H9 (cell line): ENCODE measurements around the gene NEK7. TPM values are rescaled to one million over a fixed set of nuclear protein-coding genes. Genes with fewer than 3 reads are reported as not detected.

Experiments
- DNase-seq: peaks from one replicate; pipeline ENCODE4 v3.0.0-alpha.2; 2017
- H2AFZ ChIP-seq: one replicate; pipeline ENCODE4 v1.6.1; 2013; ENCODE audit warnings: mild to moderate bottlenecking, low read length, control low read depth, moderate library complexity
- H2AK5ac ChIP-seq: 2 replicates; pipeline ENCODE4 v1.6.1; 2013; ENCODE audit warnings: low read length, control low read depth, mixed read lengths; ENCODE audit not compliant: insufficient read length
- H2BK120ac ChIP-seq: one replicate; pipeline ENCODE4 v1.6.1; 2013; ENCODE audit warnings: low read depth, mild to moderate bottlenecking, low read length, control low read depth, inconsistent platforms; ENCODE audit not compliant: poor library complexity, severe bottlenecking
- H2BK12ac ChIP-seq: 2 replicates; pipeline ENCODE4 v1.6.1; 2013; ENCODE audit warnings: low read length, control low read depth, mixed read lengths, low read depth; ENCODE audit not compliant: insufficient read length
- H2BK15ac ChIP-seq: 2 replicates; pipeline ENCODE4 v1.6.1; 2013; ENCODE audit warnings: low read depth, low read length, control low read depth
- H2BK20ac ChIP-seq: one replicate; pipeline ENCODE4 v1.6.1; 2013; ENCODE audit warnings: low read depth, mild to moderate bottlenecking, low read length, control low read depth, inconsistent platforms; ENCODE audit not compliant: poor library complexity, severe bottlenecking
- H2BK5ac ChIP-seq: 2 replicates; pipeline ENCODE4 v1.6.1; 2013; ENCODE audit warnings: low read length, control low read depth, mixed read lengths; ENCODE audit not compliant: insufficient read length
- H3K14ac ChIP-seq: 2 replicates; pipeline ENCODE4 v1.6.1; 2013; ENCODE audit warnings: low read length, control low read depth; ENCODE audit not compliant: insufficient read depth
- H3K18ac ChIP-seq: 2 replicates; pipeline ENCODE4 v1.6.1; 2013; ENCODE audit warnings: low read depth, mild to moderate bottlenecking, mixed read lengths, low read length, control low read depth; ENCODE audit not compliant: insufficient read length
- H3K23ac ChIP-seq: 2 replicates; pipeline ENCODE4 v1.6.1; 2013; ENCODE audit warnings: low read length, control low read depth, mixed read lengths, low read depth; ENCODE audit not compliant: insufficient read length
- H3K23me2 ChIP-seq: 2 replicates; pipeline ENCODE4 v1.6.1; 2013; ENCODE audit warnings: low read depth, mild to moderate bottlenecking, mixed read lengths, low read length, control low read depth; ENCODE audit not compliant: insufficient read length, poor library complexity, severe bottlenecking
- H3K27ac ChIP-seq: 2 replicates; pipeline ENCODE4 v1.5.1; 2013; ENCODE audit warnings: low read length, control low read depth, mixed read lengths, low read depth; ENCODE audit not compliant: insufficient read length
- H3K27me3 ChIP-seq: 2 replicates; pipeline ENCODE4 v1.6.1; 2013; ENCODE audit warnings: low read length, control low read depth, inconsistent platforms; ENCODE audit not compliant: insufficient read depth
- H3K4ac ChIP-seq: 2 replicates; pipeline ENCODE4 v1.6.1; 2013; ENCODE audit warnings: low read depth, mild to moderate bottlenecking, control low read depth, inconsistent platforms, low read length, moderate library complexity
- H3K4me1 ChIP-seq: 2 replicates; pipeline ENCODE4 v1.6.1; 2013; ENCODE audit warnings: low read length, control low read depth, inconsistent platforms; ENCODE audit not compliant: insufficient read depth
- H3K4me2 ChIP-seq: 2 replicates; pipeline ENCODE4 v1.6.1; 2013; ENCODE audit warnings: low read length, control low read depth, mixed read lengths; ENCODE audit not compliant: insufficient read length, insufficient read depth
- H3K56ac ChIP-seq: 2 replicates; pipeline ENCODE4 v1.6.1; 2013; ENCODE audit warnings: low read depth, mild to moderate bottlenecking, mixed read lengths, low read length, control low read depth; ENCODE audit not compliant: insufficient read length
- H3K79me1 ChIP-seq: 2 replicates; pipeline ENCODE4 v1.6.1; 2013; ENCODE audit warnings: low read depth, mild to moderate bottlenecking, moderate library complexity, low read length, control low read depth, inconsistent platforms; ENCODE audit not compliant: insufficient read depth, poor library complexity, severe bottlenecking
- H3K79me2 ChIP-seq: 2 replicates; pipeline ENCODE4 v1.6.1; 2013; ENCODE audit warnings: low read length, control low read depth, inconsistent platforms; ENCODE audit not compliant: insufficient read depth
- H3K9ac ChIP-seq: 2 replicates; pipeline ENCODE4 v1.6.1; 2013; ENCODE audit warnings: low read length, control low read depth, mixed read lengths; ENCODE audit not compliant: insufficient read length; ENCODE audit errors: extremely low read depth
- H3K9me3 ChIP-seq: one replicate; pipeline ENCODE4 v1.6.1; 2013; ENCODE audit warnings: low read depth, low read length, inconsistent platforms; ENCODE audit not compliant: control insufficient read depth
- H3T11ph ChIP-seq: one replicate; pipeline ENCODE4 v1.6.1; 2013; ENCODE audit warnings: mild to moderate bottlenecking, low read length, control low read depth, inconsistent platforms
- H4K20me1 ChIP-seq: one replicate; pipeline ENCODE4 v1.6.1; 2013; ENCODE audit not compliant: control insufficient read depth, insufficient read length, insufficient read depth
- H4K5ac ChIP-seq: 2 replicates; pipeline ENCODE4 v1.6.1; 2013; ENCODE audit warnings: low read depth, mild to moderate bottlenecking, mixed read lengths, low read length, control low read depth; ENCODE audit not compliant: insufficient read length
- H4K8ac ChIP-seq: replicated peaks from 2 replicates; pipeline ENCODE4 v1.6.1; 2013; ENCODE audit warnings: low read length, control low read depth, mixed read lengths, low read depth; ENCODE audit not compliant: insufficient read length
- H4K91ac ChIP-seq: 2 replicates; pipeline ENCODE4 v1.6.1; 2013; ENCODE audit warnings: low read depth, mild to moderate bottlenecking, moderate library complexity, mixed read lengths, low read length, control low read depth; ENCODE audit not compliant: insufficient read length
- H3K27ac Mint-ChIP-seq, 3 experiments: 2 replicates in 2 of 3; 3 replicates in 1 of 3; pipeline ENCODE4 v1.8.0; 2020 to 2021; ENCODE audit warnings: mixed read lengths in 3 of 3, mild to moderate bottlenecking in 1 of 3, moderate library complexity in 1 of 3
- H3K27me3 Mint-ChIP-seq: 2 replicates; pipeline ENCODE4 v1.8.0; 2021; ENCODE audit warnings: low read depth, mild to moderate bottlenecking, moderate library complexity, mixed read lengths
- H3K36me3 Mint-ChIP-seq, 3 experiments: 2 replicates in 2 of 3; 3 replicates in 1 of 3; pipeline ENCODE4 v1.8.0; 2020 to 2021; ENCODE audit warnings: low read depth in 3 of 3, mixed read lengths in 3 of 3; ENCODE audit not compliant: insufficient read depth in 1 of 3
- H3K4me1 Mint-ChIP-seq, 2 experiments: 2 replicates each; pipeline ENCODE4 v1.8.0; 2020; ENCODE audit warnings: mixed read lengths in 2 of 2
- H3K4me3 Mint-ChIP-seq, 2 experiments: 2 replicates in 1 of 2; 3 replicates in 1 of 2; pipeline ENCODE4 v1.8.0; 2020 to 2021; ENCODE audit warnings: mild to moderate bottlenecking in 2 of 2, mixed read lengths in 2 of 2, moderate library complexity in 1 of 2
- H3K9me3 Mint-ChIP-seq, 2 experiments: 2 replicates in 1 of 2; 3 replicates in 1 of 2; pipeline ENCODE4 v1.8.0; 2020; ENCODE audit warnings: mild to moderate bottlenecking in 2 of 2, mixed read lengths in 2 of 2, moderate library complexity in 1 of 2
- CTCF ChIP-seq: fragments of 200-600 bp; sonication (generic); conservative IDR thresholded peaks from 3 replicates; pipeline ENCODE4 v1.8.0; 2021; ENCODE audit warnings: antibody characterized with exemption, mild to moderate bottlenecking
- WGBS: extraction: QIAGEN DNeasy Blood & Tissue Kit; methylation state at CpG from one replicate; pipeline ENCODE4 v1.1.7; 2013; ENCODE audit warnings: missing lambda C conversion rate, low lambda C conversion rate, mixed read lengths; ENCODE audit not compliant: insufficient read length; ENCODE audit errors: extremely low coverage; 5-methylcytosine and 5-hydroxymethylcytosine counted together
- total RNA-seq: library from RNA; stranded (reverse); gene quantifications from 2 replicates; pipeline ENCODE4 v1.2.1, GENCODE V29; 2021

The NEK7 gene
- total RNA-seq, 1 experiment from 2014 or later = 9.6 TPM

- Histone ChIP-seq H3K79me2 (no peaks in the 10 kb centered on the region), H2AK5ac (no peak overlapping the region), H3K9me3 (no peaks in the 10 kb centered on the region), H3K4me1 (no peaks in the 10 kb centered on the region), H3K79me1 (no peaks in the 10 kb centered on the region), H3K27ac (no peak overlapping the region), H3K23me2 (no peaks in the 10 kb centered on the region), H3K18ac (no peak overlapping the region), H2BK12ac (no peak overlapping the region), H3K23ac (no peak overlapping the region), H2BK120ac (no peak overlapping the region), H2BK5ac (no peak overlapping the region), H3K14ac (no peak overlapping the region), H3T11ph (no peak overlapping the region), H2AFZ (no peak overlapping the region), H3K4me2 (no peak overlapping the region), H3K27me3 (no peaks in the 10 kb centered on the region), H3K9ac (no peak overlapping the region), H4K91ac (no peak overlapping the region), H4K20me1 (no peaks in the 10 kb centered on the region), H3K56ac (no peak overlapping the region), H3K4ac (no peak overlapping the region), H2BK15ac (no peak overlapping the region), H2BK20ac (no peak overlapping the region), H4K5ac (no peak overlapping the region), H4K8ac (no peak overlapping the region)
- no peak for TF ChIP-seq CTCF
- Mint-ChIP-seq H3K9me3 (no peaks in the 10 kb centered on the region), H3K27me3 (no peaks in the 10 kb centered on the region), H3K4me1 (no peaks in the 10 kb centered on the region; a peak in 1 of 4 replicates), H3K36me3 (no peaks in the 10 kb centered on the region), H3K27ac (no peak overlapping the region; a peak in 1 of 7 replicates), H3K4me3 (no peak overlapping the region)
- DNase-seq = no peak
- no CpG with 5 or more reads among the region's 3 CpGs for WGBS
These were observed 189.4 kb downstream of the NEK7 start for GRCh38 chr1:198346178-198346577.
